Stimulated activated CD4-positive, alpha-beta T cell treated with anti-CD3 and anti-CD28 coated beads, Interleukin-12 subunit alpha, Interleukin-12 subunit beta, amount 100 ng/mL, for 4 hours (primary cell): ENCODE measurements around the gene PARVB.
A peak's percentile ranks its signal among the peaks of the same experiment; 100 is the strongest.

Experiments used
- DNase-seq: peaks from one replicate; pipeline ENCODE4 v3.0.0-alpha.2; 2020

The PARVB gene

GRCh38 chr22:44063462-44064371 is 39.6 kb downstream of the PARVB start:
- no peak for DNase-seq

DNA sequence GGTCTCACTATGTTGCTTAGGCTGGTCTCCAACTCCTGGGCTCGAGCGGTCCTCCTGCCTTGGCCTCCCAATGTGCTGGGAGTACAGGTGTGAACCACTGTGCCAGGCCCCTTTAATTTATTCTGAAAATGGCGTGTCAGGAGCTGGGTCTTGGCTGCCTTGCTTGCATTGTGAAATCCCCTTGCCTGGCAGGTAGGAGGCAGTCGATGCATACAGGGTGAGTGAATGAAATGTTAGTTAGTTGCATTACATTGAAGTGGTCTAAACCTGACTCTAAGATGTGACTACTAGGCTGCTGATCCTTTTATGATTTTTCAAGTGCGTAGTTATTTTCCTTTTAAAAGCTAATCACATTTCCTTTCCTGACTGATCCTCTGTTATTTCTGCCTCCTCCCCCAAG is 42.9 kb downstream of the PARVB start:
- no peak for DNase-seq

GRCh38 chr22:44067901-44068300 is 43.8 kb downstream of the PARVB start:
- no peak for DNase-seq

DNA sequence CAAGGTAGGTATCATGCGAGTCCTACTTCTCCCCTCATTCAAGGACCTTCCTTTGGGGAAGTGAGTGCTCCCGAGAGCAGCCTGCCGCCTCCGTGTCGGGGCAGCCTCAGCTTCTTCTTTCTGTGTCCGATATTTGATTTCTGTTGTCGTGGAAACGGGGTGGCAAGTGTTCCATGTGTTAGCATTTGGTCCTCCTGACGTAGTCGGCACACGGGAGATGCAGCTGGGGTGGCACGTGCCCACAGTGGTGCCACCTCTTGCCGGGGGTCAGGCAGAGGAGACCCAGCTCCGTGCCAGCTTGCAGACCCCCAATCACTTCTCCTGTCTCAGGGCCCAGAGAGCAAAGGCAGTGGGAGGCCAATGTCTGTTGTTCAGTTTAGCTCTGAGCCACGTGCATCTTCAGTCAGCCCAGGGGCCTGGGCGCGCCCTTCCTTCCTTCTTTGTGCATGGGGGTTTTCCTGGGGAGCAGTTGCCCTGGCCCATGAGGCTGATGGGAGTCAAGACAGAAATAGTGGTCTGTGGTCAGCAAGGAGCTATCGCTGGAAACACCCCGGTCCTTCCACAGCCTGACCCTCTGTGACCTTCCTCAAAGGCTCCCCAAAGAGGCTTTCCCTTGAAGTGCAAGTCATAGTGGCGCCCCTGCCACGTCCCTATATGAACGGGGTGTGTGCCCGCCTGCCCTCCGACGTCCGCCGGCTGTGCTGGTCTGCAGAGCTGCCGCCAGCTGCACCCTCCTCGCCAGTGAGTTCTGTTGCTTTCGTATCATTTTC is 44.5 kb downstream of the PARVB start:
- no peak for DNase-seq

DNA sequence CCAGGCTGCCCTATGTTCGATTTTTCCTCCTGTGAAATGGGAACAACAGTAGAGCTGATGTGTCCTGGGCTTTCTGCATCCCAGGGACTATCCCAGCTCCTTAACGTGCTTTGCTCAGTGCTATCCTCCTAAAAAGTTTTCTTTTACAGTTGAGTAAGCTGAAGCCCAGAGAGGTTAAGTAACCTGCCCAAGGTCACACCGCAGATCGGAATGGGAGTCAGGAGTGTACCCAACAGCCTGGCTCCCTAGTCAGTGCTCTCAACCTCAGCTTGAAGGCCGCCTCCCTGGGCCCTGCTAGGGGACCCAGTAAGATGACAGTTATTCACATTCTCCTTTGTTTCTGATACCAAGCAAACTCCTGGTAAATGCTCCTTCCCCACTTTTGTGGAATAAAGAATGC is 45.9 kb downstream of the PARVB start:
- DNase-seq = no peak

DNA sequence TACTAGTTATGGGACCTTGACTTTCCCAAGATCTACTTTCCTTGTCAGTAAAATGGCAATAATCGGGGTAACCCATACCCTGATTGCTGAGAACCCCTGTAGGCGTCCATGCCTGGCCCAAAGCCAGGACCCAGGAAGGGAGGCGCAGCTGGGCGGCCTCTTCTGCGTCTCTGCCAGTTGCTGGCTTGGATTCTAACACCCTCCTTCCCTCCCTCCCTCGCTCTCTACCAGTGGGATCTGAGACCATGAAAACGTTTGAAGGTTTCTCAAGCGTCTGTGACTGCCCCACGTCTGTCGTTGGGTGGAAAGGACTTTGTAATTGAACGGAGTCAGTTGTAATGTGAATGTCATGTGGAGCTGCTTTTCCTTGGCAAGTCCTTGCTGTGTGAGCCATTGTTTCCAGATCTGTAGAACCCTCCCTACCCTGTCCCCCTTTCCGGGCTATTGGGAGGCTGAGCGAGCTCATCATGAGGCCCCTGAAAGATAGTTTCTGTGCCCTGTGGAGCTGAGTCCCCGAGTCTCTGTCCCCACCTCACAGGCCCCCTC is 47.8 kb downstream of the PARVB start:
- DNase-seq = no peak

- DNase-seq = no peak
Observed at GRCh38 chr22:44074337-44074984, 50.4 kb downstream of the PARVB start.

DNA sequence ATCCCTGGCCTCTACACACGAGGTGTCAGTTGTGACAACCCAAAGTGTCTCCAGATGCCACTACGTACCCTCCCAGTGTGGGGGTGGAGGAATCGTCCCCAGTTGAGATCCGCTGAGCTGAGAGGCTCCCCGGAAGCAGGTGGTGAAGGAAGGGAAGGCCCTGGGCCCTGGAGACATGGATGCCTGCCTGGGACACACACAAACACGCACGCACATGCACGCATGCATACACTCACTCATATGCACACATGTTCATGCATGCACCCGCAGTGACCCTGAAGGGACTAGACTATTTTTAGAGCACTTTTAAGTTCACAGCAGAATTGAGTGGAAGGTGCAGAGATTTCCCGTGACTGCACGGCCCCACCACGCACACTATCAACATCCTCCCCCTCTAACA is 50.9 kb downstream of the PARVB start:
- DNase-seq = no peak

- no peak for DNase-seq
Observed at GRCh38 chr22:44075670-44076069, 51.6 kb downstream of the PARVB start.

DNA sequence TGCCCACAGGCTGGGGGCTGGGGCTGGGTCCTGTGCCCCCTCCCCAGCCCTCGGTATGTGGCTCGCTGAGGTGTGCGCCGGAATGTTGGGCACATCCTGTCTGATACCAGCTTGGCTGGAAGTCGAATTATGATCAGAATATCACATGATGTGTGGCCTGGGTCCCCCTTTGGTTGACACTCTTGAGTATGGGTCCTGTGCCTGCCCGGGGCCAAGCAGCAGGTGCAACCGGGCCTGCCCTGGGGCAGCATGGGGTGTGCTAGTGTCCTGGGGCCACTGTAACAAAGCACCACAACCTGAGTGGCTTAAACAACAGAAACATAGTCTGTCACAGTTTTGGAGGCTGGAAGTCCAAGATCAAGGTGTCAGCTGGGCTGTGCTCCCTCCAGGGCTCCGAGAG is 52.7 kb downstream of the PARVB start:
- DNase-seq = no peak

- DNase-seq = peak; percentile 71
Observed at GRCh38 chr22:44080936-44081861, 57.1 kb downstream of the PARVB start.

GRCh38 chr22:44082801-44083200 is 58.7 kb downstream of the PARVB start:
- no peak for DNase-seq

GRCh38 chr22:44084044-44084772 is 60.1 kb downstream of the PARVB start:
- DNase-seq = no peak

DNA sequence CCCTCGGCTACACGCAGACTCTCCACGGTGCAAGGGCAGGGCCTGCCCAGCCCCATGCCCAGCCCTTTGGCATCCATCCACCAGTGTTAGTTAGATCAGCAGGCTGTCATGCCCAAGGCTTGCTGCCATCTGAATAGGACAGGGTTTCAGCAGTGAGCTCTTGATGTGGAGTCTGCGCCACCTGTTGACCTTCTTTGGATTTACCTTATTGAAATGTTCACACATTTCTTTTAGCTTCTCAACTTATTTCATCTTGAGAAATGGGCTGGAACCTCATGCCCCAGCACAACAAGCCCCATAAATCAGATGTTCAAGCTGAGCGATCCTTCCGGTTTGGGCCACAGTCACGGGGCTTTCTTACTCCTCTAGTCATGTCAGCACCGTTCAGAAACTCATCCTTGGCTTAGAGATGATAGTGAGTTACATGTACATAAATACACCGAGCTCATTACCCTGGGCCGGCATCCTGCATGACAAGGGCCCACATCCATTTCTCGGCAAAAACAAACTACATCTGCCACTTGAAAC is 61.7 kb downstream of the PARVB start:
- no peak for DNase-seq

GRCh38 chr22:44086271-44087088 is 62.4 kb downstream of the PARVB start:
- DNase-seq = no peak

DNA sequence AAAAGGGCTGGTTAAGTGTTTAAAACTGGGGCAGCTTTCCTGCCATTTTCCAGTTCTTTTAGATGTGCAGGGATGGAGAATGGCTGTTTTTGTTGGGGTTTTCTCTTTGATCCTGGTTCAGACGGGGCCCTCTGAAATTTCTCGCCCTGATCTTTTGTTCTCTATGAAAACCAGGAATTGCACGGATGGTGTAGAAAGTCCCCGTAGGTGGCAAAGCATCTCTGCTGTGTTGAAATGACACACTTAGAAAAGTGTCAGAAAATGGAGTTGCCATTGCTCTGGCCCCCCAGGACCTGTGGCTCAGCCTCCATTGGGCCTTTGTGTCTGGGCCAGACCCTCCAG is 63.0 kb downstream of the PARVB start:
- no peak for DNase-seq

DNA sequence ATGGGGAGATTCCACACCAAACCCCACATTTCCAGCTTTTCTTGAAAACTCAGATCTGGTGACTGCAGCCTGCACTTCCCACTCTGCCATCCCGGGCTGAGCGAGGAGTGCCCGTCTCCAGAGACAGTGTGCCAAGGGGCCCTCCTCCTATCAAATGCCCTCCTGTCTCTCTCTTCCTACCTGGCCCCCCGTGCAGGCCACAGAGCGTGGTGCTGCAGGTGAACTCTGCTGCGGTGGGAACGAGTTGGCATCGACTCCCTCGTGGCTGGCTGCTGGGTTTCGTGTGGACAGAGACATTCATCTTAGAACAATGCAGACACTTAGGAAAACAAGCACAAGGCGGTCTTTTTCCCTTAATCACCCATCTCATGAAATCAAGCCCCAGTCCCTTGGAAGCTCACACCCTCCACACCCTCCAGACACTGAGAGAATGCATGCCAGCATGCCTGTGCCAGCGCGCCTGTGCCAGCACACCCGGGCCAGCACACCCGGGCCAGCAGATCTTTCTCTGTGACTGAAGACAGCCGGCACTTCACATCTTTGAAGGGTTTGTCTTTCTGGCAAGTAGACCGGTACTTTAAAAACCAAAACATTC is 65.0 kb downstream of the PARVB start:
- no peak for DNase-seq

GRCh38 chr22:44089717-44090570 is 65.8 kb downstream of the PARVB start:
- no peak for DNase-seq

DNA sequence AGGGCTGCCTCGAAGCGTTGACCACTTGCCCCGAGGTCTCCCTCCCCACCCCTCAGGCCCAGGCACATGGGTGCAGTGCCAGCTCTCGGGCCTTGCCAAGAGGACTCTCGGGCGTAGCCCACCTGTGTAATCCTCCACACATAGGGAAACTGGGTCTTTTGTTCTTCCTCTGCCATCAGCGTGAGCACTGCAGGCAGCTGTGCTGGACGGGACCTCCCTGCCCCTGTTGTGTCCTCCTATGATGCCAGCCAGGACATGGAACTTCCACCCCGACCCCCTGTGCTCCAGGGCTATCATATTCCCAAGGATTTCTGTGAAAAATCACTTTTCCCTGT is 66.4 kb downstream of the PARVB start:
- no peak for DNase-seq
